Esophagus muscularis mucosa (tissue), 3 donors: Measurements from ENCODE around the gene KANK2.

Experiments used
- CTCF ChIP-seq, 3 experiments: fragments of 200-600 bp in 2 of 3; fragments of 450-650 bp in 1 of 3; sonication (generic) in 2 of 3; IDR thresholded peaks; one replicate each; pipeline ENCODE4 v1.5.1; 2017 to 2019; ENCODE audit warnings: antibody characterized with exemption in 3 of 3, mild to moderate bottlenecking in 2 of 3, moderate library complexity in 1 of 3
- POLR2A ChIP-seq: fragments of 450-650 bp; IDR thresholded peaks from one replicate; pipeline ENCODE4 v1.6.1; 2017; ENCODE audit warnings: antibody characterized with exemption, moderate library complexity, mild to moderate bottlenecking, low read depth
- POLR2AphosphoS5 ChIP-seq, 2 donors: sonication (generic); formaldehyde crosslinking; IDR thresholded peaks; one replicate each; pipeline ENCODE4 v1.6.1; 2017; ENCODE audit warnings: antibody characterized with exemption in 2 of 2

GRCh38 chr19:11203194-11204075 lies 6.1 kb upstream of the KANK2 start:
- TF ChIP-seq POLR2A (no peak), CTCF (IDR thresholded peaks at IDR 0.05) (peak; percentile 90 to 97 (median 91)), POLR2AphosphoS5 (IDR thresholded peaks at IDR 0.05) (peak; percentile 71 to 73)
